H1 (cell line): ENCODE results near the gene ASB6. TPM values are rescaled to one million over a fixed set of nuclear protein-coding genes. Genes with fewer than 3 reads are reported as not detected.

Experiments used
- CTCF ChIA-PET: fragments of 300-600 bp; sonication (Branson Sonifier 250); formaldehyde crosslinking; loops from one replicate; lab custom pipeline; 2021; ENCODE audit not compliant: partially characterized antibody; lab: Charles Lee
- POLR2A ChIA-PET: fragments of 300-600 bp; sonication (Branson Sonifier 250); formaldehyde crosslinking; loops from one replicate; lab custom pipeline; 2021; ENCODE audit warnings: inconsistent platforms; ENCODE audit not compliant: partially characterized antibody; lab: Charles Lee
- DNase-seq, 2 experiments: peaks; one replicate each; pipeline versions ENCODE4 v3.0.0 to v3.0.0-alpha.2; 2010 to 2022; ENCODE audit warnings: low spot score in 2 of 2, low read depth in 1 of 2, mixed read lengths in 1 of 2
- FAIRE-seq: peaks from 2 replicates; lab custom pipeline; 2011; peaks lifted over from hg19 to GRCh38; lab: Jason Lieb, UNC
- H2AFZ ChIP-seq: 2 replicates; pipeline ENCODE4 v1.8.1; 2012; ENCODE audit warnings: low read length, inconsistent platforms
- H2AK5ac ChIP-seq: 2 replicates; pipeline ENCODE4 v1.6.1; 2013; ENCODE audit warnings: low read depth, low read length
- H2BK120ac ChIP-seq: replicated peaks from 2 replicates; pipeline ENCODE3; 2013; ENCODE audit warnings: low read depth, low read length, inconsistent platforms
- H2BK12ac ChIP-seq: 2 replicates; pipeline ENCODE4 v1.6.1; 2013; ENCODE audit warnings: low read depth, low read length
- H2BK15ac ChIP-seq: 2 replicates; pipeline ENCODE4 v1.6.1; 2013; ENCODE audit warnings: low read length
- H2BK20ac ChIP-seq: 2 replicates; pipeline ENCODE4 v1.6.1; 2013; ENCODE audit warnings: low read length
- H2BK5ac ChIP-seq: 2 replicates; pipeline ENCODE4 v1.6.1; 2013; ENCODE audit warnings: low read depth, low read length
- H3K14ac ChIP-seq: 2 replicates; pipeline ENCODE4 v1.6.1; 2013; ENCODE audit warnings: inconsistent platforms; ENCODE audit not compliant: insufficient read length
- H3K18ac ChIP-seq: 2 replicates; pipeline ENCODE4 v1.6.1; 2013; ENCODE audit warnings: low read length; ENCODE audit errors: extremely low read depth
- H3K23ac ChIP-seq: 2 replicates; pipeline ENCODE4 v1.6.1; 2013; ENCODE audit warnings: inconsistent platforms; ENCODE audit not compliant: insufficient read length
- H3K23me2 ChIP-seq: 2 replicates; pipeline ENCODE4 v1.6.1; 2013; ENCODE audit warnings: low read depth, low read length
- H3K27ac ChIP-seq: 2 replicates; pipeline ENCODE4 v1.6.1; 2011; ENCODE audit warnings: low read depth, low read length, inconsistent platforms
- H3K27me3 ChIP-seq, 4 experiments: replicated peaks in 1 of 4; 1 replicate in 1 of 4; 2 replicates in 3 of 4; pipeline versions ENCODE4 v1.6.1 to v1.8.1; 2011 to 2013; ENCODE audit warnings: low read length in 3 of 4, mild to moderate bottlenecking in 3 of 4, inconsistent platforms in 2 of 4, mixed read lengths in 2 of 4, moderate library complexity in 1 of 4; ENCODE audit not compliant: control insufficient read depth in 3 of 4, insufficient read depth in 3 of 4; ENCODE audit errors: extremely low read depth in 1 of 4
- H3K36me3 ChIP-seq, 4 experiments: 2 replicates each; pipeline versions ENCODE4 v1.6.1 to v1.8.1; 2011 to 2013; ENCODE audit warnings: mild to moderate bottlenecking in 4 of 4, low read length in 3 of 4, moderate library complexity in 2 of 4, control low read depth in 1 of 4, inconsistent platforms in 1 of 4; ENCODE audit not compliant: insufficient read depth in 4 of 4, control insufficient read depth in 2 of 4
- H3K4ac ChIP-seq: replicated peaks from 2 replicates; pipeline ENCODE3; 2013; ENCODE audit warnings: low read length, low read depth, mixed read lengths, inconsistent platforms; ENCODE audit not compliant: insufficient read length
- H3K4me1 ChIP-seq, 4 experiments: replicated peaks in 1 of 4; 1 replicate in 1 of 4; 2 replicates in 3 of 4; pipeline versions ENCODE4 v1.6.1 to v1.8.1; 2011 to 2013; ENCODE audit warnings: low read length in 3 of 4, inconsistent platforms in 2 of 4, mixed read lengths in 1 of 4; ENCODE audit not compliant: insufficient read depth in 4 of 4, control insufficient read depth in 3 of 4
- H3K4me2 ChIP-seq, 2 experiments: 2 replicates each; pipeline versions ENCODE4 v1.6.1 to v1.8.1; 2011 to 2013; ENCODE audit warnings: low read depth in 2 of 2, low read length in 2 of 2, control low read depth in 1 of 2, inconsistent platforms in 1 of 2, mild to moderate bottlenecking in 1 of 2; ENCODE audit not compliant: insufficient read depth in 1 of 2
- H3K4me3 ChIP-seq, 4 experiments: fragments of 200-600, 300-600 bp in 1 of 4; sonication (generic), shearing (Covaris generic), sonication (Bioruptor Twin) in 1 of 4; 2 replicates each; pipeline versions ENCODE4 v1.5.1 to v1.8.1; 2011 to 2016; ENCODE audit warnings: low read length in 4 of 4, low read depth in 3 of 4, control low read depth in 2 of 4, inconsistent platforms in 2 of 4, mild to moderate bottlenecking in 2 of 4, mixed read lengths in 1 of 4, moderate library complexity in 1 of 4; ENCODE audit not compliant: insufficient read depth in 2 of 4; ENCODE audit errors: extremely low read depth in 1 of 4
- H3K56ac ChIP-seq: replicated peaks from 2 replicates; pipeline ENCODE3; 2013; ENCODE audit warnings: low read depth, mild to moderate bottlenecking, mixed read lengths, low read length, inconsistent platforms; ENCODE audit not compliant: insufficient read length
- H3K79me1 ChIP-seq: 2 replicates; pipeline ENCODE4 v1.6.1; 2013; ENCODE audit warnings: low read depth, low read length, control low read depth
- H3K79me2 ChIP-seq, 2 experiments: 2 replicates each; pipeline versions ENCODE4 v1.6.1 to v1.8.1; 2012 to 2013; ENCODE audit warnings: low read length in 2 of 2, mild to moderate bottlenecking in 2 of 2, inconsistent platforms in 1 of 2; ENCODE audit not compliant: insufficient read depth in 2 of 2, control insufficient read depth in 1 of 2
- H3K9ac ChIP-seq, 4 experiments: replicated peaks in 1 of 4; 1 replicate in 1 of 4; 2 replicates in 3 of 4; pipeline versions ENCODE4 v1.6.1 to v1.8.1; 2011 to 2013; ENCODE audit warnings: low read depth in 3 of 4, low read length in 3 of 4, control low read depth in 2 of 4, mild to moderate bottlenecking in 2 of 4, moderate library complexity in 2 of 4, inconsistent platforms in 1 of 4; ENCODE audit errors: extremely low read depth in 1 of 4
- H3K9me3 ChIP-seq, 2 experiments: 2 replicates each; pipeline versions ENCODE4 v1.6.1 to v1.8.1; 2012 to 2013; ENCODE audit warnings: mild to moderate bottlenecking in 2 of 2, moderate library complexity in 2 of 2, control low read depth in 1 of 2, inconsistent platforms in 1 of 2, low read depth in 1 of 2, low read length in 1 of 2, mixed read lengths in 1 of 2; ENCODE audit not compliant: insufficient read depth in 2 of 2
- H4K20me1 ChIP-seq, 2 experiments: replicated peaks in 1 of 2; 2 replicates each; pipeline versions ENCODE3 to v1.8.1; 2011 to 2013; ENCODE audit warnings: inconsistent platforms in 2 of 2, low read length in 2 of 2, mild to moderate bottlenecking in 1 of 2; ENCODE audit not compliant: insufficient read depth in 2 of 2, control insufficient read depth in 1 of 2
- H4K5ac ChIP-seq: 2 replicates; pipeline ENCODE4 v1.6.1; 2013; ENCODE audit warnings: low read length, low read depth, mixed read lengths, inconsistent platforms; ENCODE audit not compliant: insufficient read length
- H4K8ac ChIP-seq: 2 replicates; pipeline ENCODE4 v1.8.0; 2013; ENCODE audit warnings: mild to moderate bottlenecking, moderate library complexity, low read length, inconsistent platforms; ENCODE audit not compliant: insufficient read depth; ENCODE audit errors: extremely low read depth
- H4K91ac ChIP-seq: replicated peaks from 2 replicates; pipeline ENCODE3; 2013; ENCODE audit warnings: low read length, mixed read lengths, inconsistent platforms; ENCODE audit not compliant: insufficient read length
- BCL11A ChIP-seq, 2 experiments: IDR thresholded peaks; one replicate each; pipeline ENCODE4 v1.6.1; 2011; ENCODE audit warnings: low read depth in 2 of 2, low read length in 2 of 2, mild to moderate bottlenecking in 2 of 2
- CBX8 ChIP-seq: fragments of 300-800, 300-1000 bp; sonication (generic); IDR thresholded peaks from 2 replicates; pipeline ENCODE4 v1.7.1; 2016; ENCODE audit warnings: low read depth, low read length, borderline replicate concordance
- CHD2 ChIP-seq: IDR thresholded peaks from 2 replicates; pipeline ENCODE4 v1.6.1; 2012; ENCODE audit warnings: low read length, improper control_type of control experiment
- JUN ChIP-seq: IDR thresholded peaks from 2 replicates; pipeline ENCODE4 v1.6.1; 2011; ENCODE audit warnings: low read depth, mild to moderate bottlenecking, improper control_type of control experiment, low read length
- KDM4A ChIP-seq: IDR thresholded peaks from one replicate; pipeline ENCODE4 v1.7.1; 2012; ENCODE audit warnings: low read depth, mild to moderate bottlenecking, moderate library complexity, low read length, inconsistent platforms; ENCODE audit not compliant: severe bottlenecking
- RFX5 ChIP-seq: IDR thresholded peaks from 2 replicates; pipeline ENCODE4 v1.6.1; 2011; ENCODE audit warnings: low read depth, low read length, improper control_type of control experiment, borderline replicate concordance
- RXRA ChIP-seq: IDR thresholded peaks from 2 replicates; pipeline ENCODE4 v1.6.1; 2011; ENCODE audit warnings: low read depth, mild to moderate bottlenecking, low read length, moderate library complexity; ENCODE audit not compliant: insufficient read depth
- SIX5 ChIP-seq: IDR thresholded peaks from 2 replicates; pipeline ENCODE4 v1.6.1; 2011; ENCODE audit warnings: mild to moderate bottlenecking, low read depth, low read length
- SP4 ChIP-seq: IDR thresholded peaks from 2 replicates; pipeline ENCODE4 v1.6.1; 2012; ENCODE audit warnings: low read length, inconsistent platforms
- TBP ChIP-seq: IDR thresholded peaks from 2 replicates; pipeline ENCODE4 v1.6.1; 2011; ENCODE audit warnings: low read depth, low read length, improper control_type of control experiment
- TCF12 ChIP-seq: IDR thresholded peaks from 2 replicates; pipeline ENCODE4 v1.6.1; 2011; ENCODE audit warnings: low read depth, mild to moderate bottlenecking, low read length
- WGBS, 2 experiments: shearing (Covaris generic) in 1 of 2; methylation state at CpG; one replicate each; pipeline versions ENCODE4 v1.1.6 to v1.1.7; 2013 to 2015; ENCODE audit warnings: low lambda C conversion rate in 2 of 2, mixed read lengths in 2 of 2, inconsistent platforms in 1 of 2, low coverage in 1 of 2, missing lambda C conversion rate in 1 of 2; ENCODE audit not compliant: insufficient replicate concordance in 2 of 2, insufficient coverage in 1 of 2, insufficient read length in 1 of 2; ENCODE audit errors: extremely low coverage in 1 of 2, missing lambda C conversion rate in 1 of 2; 5-methylcytosine and 5-hydroxymethylcytosine counted together
- polyA plus RNA-seq, 7 experiments: library from polyadenylated mRNA; depleted of rRNA in 3 of 7; stranded (reverse) in 5 of 7; unstranded in 2 of 7; fragments of >200 nt in 5 of 7; fragments of 200-250 nt in 2 of 7; gene quantifications; 1 replicate in 5 of 7; 2 replicates in 1 of 7; 4 replicates in 1 of 7; pipeline versions ENCODE4 v1.2.1 to v1.2.3, GENCODE V29; 2011 to 2013; ENCODE audit warnings: missing spikeins in 2 of 7, mixed read lengths in 2 of 7
- total RNA-seq: library from RNA; stranded (reverse); fragmentation: NEBNext Ultra II Directional; extraction: Animal tissue kit (Norgen Biotek cat#: 25700); gene quantifications from 2 replicates; pipeline ENCODE4 v1.2.1, GENCODE V29; 2021

Gene ASB6
- total and polyA plus RNA-seq, 2 of the 8 experiments (the other 6 are each of a cell fraction or from before 2014, with no cell fraction given) = 14.0 to 17.3 TPM

GRCh38 chr9:129671065-129671464 lies 29.1 kb upstream of the ASB6 start:
- Histone ChIP-seq H3K4ac (peak overlapping the region; percentile 13), H2AFZ (no peak overlapping the region), H3K36me3 (no peaks in the 10 kb centered on the region), H3K9me3 (no peaks in the 10 kb centered on the region), H3K14ac (no peak overlapping the region), H3K27me3 (peaks cover 0 to 7% (median 1%) of the 10 kb centered on the region in 4 experiments; a peak in 2 of 7 replicates), H3K9ac (no peak overlapping the region), H3K56ac (no peak overlapping the region), H3K27ac (no peak overlapping the region), H3K18ac (no peak overlapping the region), H3K4me3 (no peak overlapping the region), H2BK15ac (no peak overlapping the region), H4K91ac (no peak overlapping the region), H2AK5ac (no peak overlapping the region), H3K4me1 (peaks cover 0 to 9% (median 4%) of the 10 kb centered on the region in 4 experiments; a peak in 5 of 7 replicates), H4K8ac (peak overlapping the region; percentile 58), H4K20me1 (no peaks in the 10 kb centered on the region), H3K23me2 (peaks cover 3% of the 10 kb centered on the region; the same call in 1 of the 2 replicates), H2BK20ac (no peak overlapping the region), H2BK5ac (0 out of 2 replicates have a peak overlapping the region, but pooled peaks have one; percentile 0), H3K79me1 (no peaks in the 10 kb centered on the region), H3K79me2 (no peaks in the 10 kb centered on the region), H2BK120ac (no peak overlapping the region), H3K23ac (no peak overlapping the region), H4K5ac (no peak overlapping the region), H2BK12ac (peak overlapping the region; percentile 2; the same call in 1 of the 2 replicates), H3K4me2 (no peak overlapping the region)
- CTCF ChIA-PET = interaction anchor here (1.4 kb wide), 1 partner anchor 56 kb away, joined by 3 read pairs; no protein-coding TSS in a partner anchor
- POLR2A ChIA-PET = no interaction called here
- FAIRE-seq (no peak), DNase-seq (no peak)
- WGBS, 2 experiments = 75% methylated on average over 7 of the region's 9 CpGs; no CpG with 5 or more reads in 1 of the 2 experiments
- TF ChIP-seq TCF12 (no peak), CHD2 (no peak), TBP (no peak), SP4 (no peak), RXRA (no peak), RFX5 (no peak), JUN (no peak), BCL11A (IDR thresholded peaks at IDR 0.05; ENCODE audit: low read depth in 2 of 2, low read length in 2 of 2) (no peak), SIX5 (no peak), KDM4A (no peak), CBX8 (no peak)
